PC-9 (cell line): ENCODE data around the gene IL4R. TPM values are rescaled to one million over a fixed set of nuclear protein-coding genes. Genes with fewer than 3 reads are reported as not detected.

Source experiments
- BruUV-seq: library from RNA; stranded (reverse); fragments of 400-500 nt; replicated peaks from 2 replicates; lab custom pipeline; 2021; lab: Mats Ljungman, UMichigan
- CTCF ChIA-PET: fragments of 300-600 bp; sonication (Branson Sonifier 250); formaldehyde crosslinking; loops from one replicate; lab custom pipeline; 2022; ENCODE audit warnings: antibody characterized with exemption; lab: Charles Lee
- POLR2A ChIA-PET: fragments of 300-600 bp; sonication (Branson Sonifier 250); formaldehyde crosslinking; loops from one replicate; lab custom pipeline; 2022; ENCODE audit warnings: antibody characterized with exemption; ENCODE audit not compliant: unreplicated experiment; lab: Charles Lee
- DNase-seq, 2 experiments: peaks; one replicate each; pipeline versions ENCODE4 v3.0.0 to v3.0.0-alpha.2; 2015 to 2022; ENCODE audit warnings: mixed read lengths in 1 of 2
- H2AFZ ChIP-seq: fragments of 200-600 bp; sonication (generic); 2 replicates; pipeline ENCODE4 v1.8.1; 2017; ENCODE audit warnings: antibody characterized with exemption
- H3F3A ChIP-seq: fragments of 200-600 bp; sonication (generic); 2 replicates; pipeline ENCODE4 v1.8.1; 2017; ENCODE audit warnings: antibody characterized with exemption, mild to moderate bottlenecking, low read depth; ENCODE audit not compliant: insufficient read depth
- H3K27ac ChIP-seq: fragments of 200-600 bp; sonication (generic); 2 replicates; pipeline ENCODE4 v1.6.1; 2016; ENCODE audit warnings: mixed run types
- H3K27me3 ChIP-seq: fragments of 200-600 bp; sonication (generic); 2 replicates; pipeline ENCODE4 v1.6.1; 2016; ENCODE audit warnings: low read depth, mixed run types; ENCODE audit not compliant: insufficient read depth
- H3K36me3 ChIP-seq: fragments of 200-600 bp; sonication (generic); 2 replicates; pipeline ENCODE4 v1.6.1; 2016; ENCODE audit warnings: low read depth, mixed run types
- H3K4me1 ChIP-seq: fragments of 200-600 bp; sonication (generic); replicated peaks from 2 replicates; pipeline ENCODE4 v1.6.1; 2016; ENCODE audit warnings: mixed run types; ENCODE audit not compliant: insufficient read depth
- H3K4me2 ChIP-seq: fragments of 200-600 bp; sonication (generic); 2 replicates; pipeline ENCODE4 v1.6.1; 2017; ENCODE audit warnings: mixed run types
- H3K4me3 ChIP-seq: fragments of 200-600 bp; sonication (generic); 2 replicates; pipeline ENCODE4 v1.6.1; 2016; ENCODE audit warnings: mixed run types
- H3K79me2 ChIP-seq: fragments of 200-600 bp; sonication (generic); 2 replicates; pipeline ENCODE4 v1.6.1; 2017; ENCODE audit warnings: low read depth, mixed run types
- H3K9me2 ChIP-seq: fragments of 200-600 bp; sonication (generic); 2 replicates; pipeline ENCODE4 v1.8.1; 2017; ENCODE audit warnings: mild to moderate bottlenecking; ENCODE audit not compliant: insufficient read depth
- H3K9me3 ChIP-seq: fragments of 200-600 bp; sonication (generic); 2 replicates; pipeline ENCODE4 v1.8.1; 2016; ENCODE audit warnings: low read depth; ENCODE audit not compliant: insufficient read depth
- H4K20me1 ChIP-seq: fragments of 200-600 bp; sonication (generic); 2 replicates; pipeline ENCODE4 v1.8.1; 2017; ENCODE audit not compliant: insufficient read depth
- EZH2 ChIP-seq: fragments of 200-600 bp; sonication (generic); IDR thresholded peaks from 2 replicates; pipeline ENCODE4 v1.8.0; 2017; ENCODE audit warnings: antibody characterized with exemption, low read depth
- intact Hi-C: fragments of 100-400 bp; cut with micrococcal nuclease; formaldehyde crosslinking; loops from one replicate; pipeline ENCODE4 v1.10.0; 2022; ENCODE audit not compliant: unreplicated experiment
- total RNA-seq: library from RNA; stranded (reverse); gene quantifications from 2 replicates; pipeline ENCODE4 v1.2.3, GENCODE V29; 2021
- TF ChIP-seq, protein P1 (sequence below): fragments of 200-600 bp; sonication (generic); conservative IDR thresholded peaks from 2 replicates; pipeline ENCODE4 v1.6.1; 2017; ENCODE audit warnings: mixed run types, antibody characterized with exemption, mild to moderate bottlenecking, moderate library complexity

IL4R gene
- total RNA-seq, 1 experiment from 2014 or later, result 76.5 TPM

DNA sequence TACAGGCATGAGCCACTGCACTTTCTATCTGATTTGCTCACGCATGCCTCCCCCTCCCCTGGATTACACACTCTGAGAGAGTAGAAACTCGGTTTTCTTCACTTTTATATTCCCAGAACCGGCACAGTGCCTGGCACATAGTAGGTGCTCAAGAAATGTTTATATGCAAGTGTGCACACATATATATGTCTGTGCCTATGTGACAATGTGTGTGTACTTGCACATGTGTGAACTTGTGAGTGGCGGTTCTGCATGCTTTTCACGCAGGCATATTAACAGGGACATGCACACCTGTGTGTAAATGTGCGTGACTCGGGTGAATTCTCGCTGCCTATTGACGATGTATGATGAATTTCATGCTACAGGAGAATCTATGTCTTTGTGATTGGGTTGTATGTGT is 66.1 kb downstream of the IL4R start:
- Histone ChIP-seq H3K4me2 (no peak overlapping the region), H3K27ac (no peak overlapping the region), H3K4me1 (no peaks in the 10 kb centered on the region), H2AFZ (no peak overlapping the region), H4K20me1 (no peaks in the 10 kb centered on the region), H3F3A (no peaks in the 10 kb centered on the region), H3K79me2 (no peaks in the 10 kb centered on the region), H3K4me3 (no peak overlapping the region), H3K27me3 (peaks cover 46% of the 10 kb centered on the region), H3K9me3 (no peaks in the 10 kb centered on the region), H3K9me2 (no peaks in the 10 kb centered on the region), H3K36me3 (no peaks in the 10 kb centered on the region)
- no TSS peak for BruUV-seq
- POLR2A ChIA-PET, result no interaction called here
- CTCF ChIA-PET, result no interaction called here
- TF ChIP-seq, protein P1, sequence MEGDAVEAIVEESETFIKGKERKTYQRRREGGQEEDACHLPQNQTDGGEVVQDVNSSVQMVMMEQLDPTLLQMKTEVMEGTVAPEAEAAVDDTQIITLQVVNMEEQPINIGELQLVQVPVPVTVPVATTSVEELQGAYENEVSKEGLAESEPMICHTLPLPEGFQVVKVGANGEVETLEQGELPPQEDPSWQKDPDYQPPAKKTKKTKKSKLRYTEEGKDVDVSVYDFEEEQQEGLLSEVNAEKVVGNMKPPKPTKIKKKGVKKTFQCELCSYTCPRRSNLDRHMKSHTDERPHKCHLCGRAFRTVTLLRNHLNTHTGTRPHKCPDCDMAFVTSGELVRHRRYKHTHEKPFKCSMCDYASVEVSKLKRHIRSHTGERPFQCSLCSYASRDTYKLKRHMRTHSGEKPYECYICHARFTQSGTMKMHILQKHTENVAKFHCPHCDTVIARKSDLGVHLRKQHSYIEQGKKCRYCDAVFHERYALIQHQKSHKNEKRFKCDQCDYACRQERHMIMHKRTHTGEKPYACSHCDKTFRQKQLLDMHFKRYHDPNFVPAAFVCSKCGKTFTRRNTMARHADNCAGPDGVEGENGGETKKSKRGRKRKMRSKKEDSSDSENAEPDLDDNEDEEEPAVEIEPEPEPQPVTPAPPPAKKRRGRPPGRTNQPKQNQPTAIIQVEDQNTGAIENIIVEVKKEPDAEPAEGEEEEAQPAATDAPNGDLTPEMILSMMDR, result no peak
- no peak for TF ChIP-seq EZH2
- DNase-seq, result no peak
- intact Hi-C loops, result no loop called here

DNA sequence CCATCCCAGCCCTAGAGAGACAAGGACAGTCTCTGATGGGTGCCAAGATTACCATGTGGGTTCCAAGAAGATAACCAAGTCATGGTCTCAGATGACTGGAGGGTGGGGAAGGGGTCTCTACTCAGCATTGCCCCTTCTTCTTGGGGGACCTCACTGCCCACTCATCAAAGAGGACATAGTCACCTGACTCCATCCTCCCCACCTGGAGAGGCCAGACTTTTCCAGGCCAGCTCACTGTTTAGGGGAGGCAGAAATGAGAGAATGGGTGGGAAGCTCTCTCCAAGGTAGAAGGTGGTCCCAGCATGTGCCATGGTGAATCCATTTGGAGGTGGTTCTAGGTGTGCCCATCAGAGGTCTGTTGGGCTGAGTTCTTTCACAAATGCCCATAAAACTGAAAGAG is 67.5 kb downstream of the IL4R start:
- H2AFZ ChIP-seq, result no peak overlapping the region
- H3K9me3 ChIP-seq, result no peaks in the 10 kb centered on the region
- TF ChIP-seq, protein P1, result no peak
- peaks cover 57% of the 10 kb centered on the region for H3K27me3 ChIP-seq
- H4K20me1 ChIP-seq, result no peaks in the 10 kb centered on the region
- no TSS peak for BruUV-seq
- H3K36me3 ChIP-seq, result no peaks in the 10 kb centered on the region
- DNase-seq, result no peak
- POLR2A ChIA-PET, result no interaction called here
- no peak overlapping the region for H3K4me3 ChIP-seq
- intact Hi-C loops, result no loop called here
- H3K9me2 ChIP-seq, result no peaks in the 10 kb centered on the region
- H3F3A ChIP-seq, result no peaks in the 10 kb centered on the region
- no peaks in the 10 kb centered on the region for H3K4me1 ChIP-seq
- CTCF ChIA-PET, result interaction anchor here (0.6 kb wide), 2 partner anchors 15 to 785 kb away, joined by 4 to 10 read pairs; no protein-coding TSS in a partner anchor
- H3K79me2 ChIP-seq, result no peaks in the 10 kb centered on the region
- H3K4me2 ChIP-seq, result no peak overlapping the region
- no peak overlapping the region for H3K27ac ChIP-seq

DNA sequence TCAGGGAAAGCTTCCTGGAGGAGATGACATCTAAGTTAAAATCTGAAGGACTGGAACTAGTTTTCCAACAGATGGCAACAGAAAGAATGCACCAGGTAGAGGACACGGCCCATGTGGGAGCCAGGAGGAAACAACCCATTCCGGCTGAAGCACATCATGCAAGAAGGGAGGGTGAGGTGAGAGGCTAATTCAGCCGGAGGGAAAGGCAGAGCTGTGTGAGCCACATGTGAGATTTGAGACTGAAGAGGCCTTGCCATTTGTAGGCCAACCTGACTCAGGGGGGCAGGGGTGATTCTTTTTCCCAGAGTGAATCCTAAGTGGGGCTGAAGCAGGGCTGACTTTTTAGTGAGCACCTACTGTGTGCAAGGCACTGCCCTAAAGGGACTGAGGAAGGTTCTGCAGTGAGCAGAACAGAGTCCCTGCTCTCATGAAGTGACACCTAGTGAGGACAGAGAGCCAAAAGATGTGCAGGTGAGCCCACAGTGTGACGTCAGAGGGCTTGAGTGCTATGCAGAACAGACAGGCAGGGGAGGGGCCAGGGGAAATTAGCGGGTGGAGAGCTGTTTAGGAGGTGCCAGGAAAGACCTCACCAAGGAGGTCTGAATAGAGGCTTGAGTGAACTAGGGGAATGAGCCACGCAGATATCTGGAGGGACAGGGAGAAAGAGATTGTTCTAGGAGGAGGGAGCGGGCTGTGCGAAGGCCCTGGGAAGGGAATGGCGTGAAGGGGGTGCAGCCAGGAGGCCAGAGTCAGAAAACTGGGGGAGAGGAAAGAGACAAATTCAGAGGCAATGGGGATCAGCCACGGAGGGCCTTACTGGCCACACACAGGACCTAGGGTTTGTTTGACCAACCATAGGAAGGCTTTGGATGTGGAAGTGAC is 68.4 kb downstream of the IL4R start:
- Histone ChIP-seq H2AFZ (no peak overlapping the region), H3K9me2 (no peaks in the 10 kb centered on the region), H3K79me2 (no peaks in the 10 kb centered on the region), H3K4me1 (no peaks in the 10 kb centered on the region), H3K27ac (no peak overlapping the region), H3F3A (no peaks in the 10 kb centered on the region), H3K9me3 (no peaks in the 10 kb centered on the region), H3K27me3 (peaks cover 66% of the 10 kb centered on the region), H4K20me1 (no peaks in the 10 kb centered on the region), H3K4me3 (no peak overlapping the region), H3K36me3 (no peaks in the 10 kb centered on the region), H3K4me2 (no peak overlapping the region)
- intact Hi-C loops, result no loop called here
- no TSS peak for BruUV-seq
- ChIA-PET CTCF (no interaction called here), POLR2A (no interaction called here)
- no peak for TF ChIP-seq EZH2
- TF ChIP-seq, protein P1, result no peak
- no peak for DNase-seq
